22Rv1 (cell line): ENCODE results near the gene EGFR.

ENCODE experiments used
- CTCF ChIP-seq: fragments of 450-650 bp; IDR thresholded peaks from 2 replicates; pipeline ENCODE4 v1.5.1; 2017; ENCODE audit warnings: mild to moderate bottlenecking
- ZFX ChIP-seq: fragments of 450-650 bp; IDR thresholded peaks from 2 replicates; pipeline ENCODE4 v1.6.1; 2017; ENCODE audit warnings: antibody characterized with exemption, borderline replicate concordance

- TF ChIP-seq CTCF (no peak), ZFX (no peak)
Observed at GRCh38 chr7:55050281-55050680, 31.5 kb downstream of the EGFR start.
